Mesendoderm (in vitro differentiated cells): ENCODE measurements around the gene ABLIM3.
"Not testable (repeated sequence)": the region's sequence is repeated elsewhere in the genome, so short reads cannot be mapped to it uniquely, and the experiment has no call there.

Experiments
- DNase-seq: peaks from one replicate; pipeline ENCODE4 v3.0.0; 2013
- H2AK5ac ChIP-seq: 2 replicates; pipeline ENCODE4 v1.6.1; 2013; ENCODE audit warnings: low read length, inconsistent platforms
- H2BK120ac ChIP-seq: 2 replicates; pipeline ENCODE4 v1.6.1; 2013; ENCODE audit warnings: low read depth, mild to moderate bottlenecking, low read length, moderate library complexity, mixed read lengths
- H2BK15ac ChIP-seq: replicated peaks from 2 replicates; pipeline ENCODE4 v1.6.1; 2013; ENCODE audit warnings: low read depth, mild to moderate bottlenecking, moderate library complexity
- H2BK5ac ChIP-seq: 2 replicates; pipeline ENCODE4 v1.6.1; 2013; ENCODE audit warnings: low read length, inconsistent platforms
- H3K18ac ChIP-seq: 2 replicates; pipeline ENCODE4 v1.6.1; 2013; ENCODE audit warnings: mild to moderate bottlenecking, low read length, mixed read lengths
- H3K23ac ChIP-seq: one replicate; pipeline ENCODE4 v1.6.1; 2013; ENCODE audit warnings: low read length
- H3K27ac ChIP-seq: 2 replicates; pipeline ENCODE4 v1.5.1; 2013; ENCODE audit warnings: low read depth, mild to moderate bottlenecking, inconsistent platforms, low read length, moderate library complexity
- H3K27me3 ChIP-seq: 2 replicates; pipeline ENCODE4 v1.6.1; 2013; ENCODE audit warnings: low read length, control low read depth, mild to moderate bottlenecking, inconsistent platforms; ENCODE audit not compliant: insufficient read depth, poor library complexity
- H3K36me3 ChIP-seq: 2 replicates; pipeline ENCODE4 v1.6.1; 2013; ENCODE audit warnings: low read length, inconsistent platforms; ENCODE audit not compliant: control insufficient read depth, insufficient read depth
- H3K4ac ChIP-seq: one replicate; pipeline ENCODE4 v1.6.1; 2013; ENCODE audit warnings: low read depth, mild to moderate bottlenecking, low read length, moderate library complexity
- H3K4me1 ChIP-seq: 2 replicates; pipeline ENCODE4 v1.6.1; 2013; ENCODE audit warnings: low read depth, low read length, inconsistent platforms; ENCODE audit not compliant: control insufficient read depth
- H3K4me2 ChIP-seq: 2 replicates; pipeline ENCODE4 v1.6.1; 2013; ENCODE audit warnings: low read length
- H3K4me3 ChIP-seq: 2 replicates; pipeline ENCODE4 v1.5.1; 2013; ENCODE audit warnings: mild to moderate bottlenecking, low read length
- H3K56ac ChIP-seq: one replicate; pipeline ENCODE4 v1.6.1; 2013; ENCODE audit warnings: low read length
- H3K79me1 ChIP-seq: 2 replicates; pipeline ENCODE4 v1.6.1; 2013; ENCODE audit warnings: low read length, inconsistent platforms
- H3K79me2 ChIP-seq: 2 replicates; pipeline ENCODE4 v1.6.1; 2013; ENCODE audit warnings: mild to moderate bottlenecking, low read length; ENCODE audit not compliant: control insufficient read depth, insufficient read depth
- H3K9ac ChIP-seq: 2 replicates; pipeline ENCODE4 v1.6.1; 2013; ENCODE audit warnings: low read length, inconsistent platforms
- H4K5ac ChIP-seq: one replicate; pipeline ENCODE4 v1.6.1; 2013; ENCODE audit warnings: low read length
- H4K8ac ChIP-seq: one replicate; pipeline ENCODE4 v1.6.1; 2013; ENCODE audit warnings: low read depth, mild to moderate bottlenecking, control low read depth, low read length, moderate library complexity
- WGBS: extraction: QIAGEN DNeasy Blood & Tissue Kit; methylation state at CpG from one replicate; pipeline ENCODE4 v1.1.7; 2013; ENCODE audit warnings: low lambda C conversion rate, missing lambda C conversion rate; ENCODE audit not compliant: insufficient coverage; ENCODE audit errors: extremely low coverage; 5-methylcytosine and 5-hydroxymethylcytosine counted together

ABLIM3 gene

DNA sequence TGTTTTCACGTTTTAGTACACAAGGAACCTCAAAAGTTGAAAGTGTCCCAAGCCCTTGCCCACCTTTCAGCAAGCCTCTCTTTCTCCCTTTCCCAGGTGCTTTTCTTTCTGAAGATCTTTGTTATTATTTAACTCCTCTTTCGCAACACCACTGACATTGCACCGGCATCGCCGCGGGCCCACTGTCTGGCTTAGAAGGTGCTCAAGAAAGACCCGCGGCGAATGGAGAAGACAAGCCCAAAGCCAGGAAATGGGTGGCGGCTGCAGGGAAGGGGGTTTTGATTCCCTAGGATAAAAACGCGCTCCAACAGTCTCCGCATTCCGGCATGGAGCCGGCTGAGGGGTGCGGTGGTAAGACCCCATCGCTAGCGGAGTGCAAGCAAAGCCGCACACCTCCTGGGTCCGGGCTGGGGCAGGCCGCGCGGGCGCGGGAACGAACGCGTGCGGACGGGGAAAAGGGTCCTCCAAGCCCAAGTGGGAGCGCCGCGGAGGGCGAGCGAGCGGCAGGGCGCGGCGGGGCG lies 130.0 kb downstream of the ABLIM3 start:
- no peaks in the 10 kb centered on the region for H3K79me2 ChIP-seq
- H3K4me3 ChIP-seq, result peak overlapping the region; percentile 47
- no peak overlapping the region for H3K18ac ChIP-seq
- H4K5ac ChIP-seq, result no peak overlapping the region
- peaks cover 5% of the 10 kb centered on the region for H3K4me1 ChIP-seq
- H2BK120ac ChIP-seq, result no peak overlapping the region
- H3K36me3 ChIP-seq, result no peaks in the 10 kb centered on the region
- H3K23ac ChIP-seq, result peak overlapping the region; percentile 45
- H3K56ac ChIP-seq, result peak overlapping the region; percentile 85
- no CpG with 5 or more reads among the region's 40 CpGs for WGBS
- peaks cover 7% of the 10 kb centered on the region for H3K27me3 ChIP-seq
- no peaks in the 10 kb centered on the region for H3K79me1 ChIP-seq
- H3K4me2 ChIP-seq, result peak overlapping the region; percentile 92
- H3K4ac ChIP-seq, result no peak overlapping the region
- no peak overlapping the region for H2BK5ac ChIP-seq
- H3K27ac ChIP-seq, result no peak overlapping the region
- no peak overlapping the region for H4K8ac ChIP-seq
- peak; percentile 48 for DNase-seq
- no peak overlapping the region for H2AK5ac ChIP-seq
- H2BK15ac ChIP-seq, result no peak overlapping the region
- peak overlapping the region; percentile 62 for H3K9ac ChIP-seq

DNA sequence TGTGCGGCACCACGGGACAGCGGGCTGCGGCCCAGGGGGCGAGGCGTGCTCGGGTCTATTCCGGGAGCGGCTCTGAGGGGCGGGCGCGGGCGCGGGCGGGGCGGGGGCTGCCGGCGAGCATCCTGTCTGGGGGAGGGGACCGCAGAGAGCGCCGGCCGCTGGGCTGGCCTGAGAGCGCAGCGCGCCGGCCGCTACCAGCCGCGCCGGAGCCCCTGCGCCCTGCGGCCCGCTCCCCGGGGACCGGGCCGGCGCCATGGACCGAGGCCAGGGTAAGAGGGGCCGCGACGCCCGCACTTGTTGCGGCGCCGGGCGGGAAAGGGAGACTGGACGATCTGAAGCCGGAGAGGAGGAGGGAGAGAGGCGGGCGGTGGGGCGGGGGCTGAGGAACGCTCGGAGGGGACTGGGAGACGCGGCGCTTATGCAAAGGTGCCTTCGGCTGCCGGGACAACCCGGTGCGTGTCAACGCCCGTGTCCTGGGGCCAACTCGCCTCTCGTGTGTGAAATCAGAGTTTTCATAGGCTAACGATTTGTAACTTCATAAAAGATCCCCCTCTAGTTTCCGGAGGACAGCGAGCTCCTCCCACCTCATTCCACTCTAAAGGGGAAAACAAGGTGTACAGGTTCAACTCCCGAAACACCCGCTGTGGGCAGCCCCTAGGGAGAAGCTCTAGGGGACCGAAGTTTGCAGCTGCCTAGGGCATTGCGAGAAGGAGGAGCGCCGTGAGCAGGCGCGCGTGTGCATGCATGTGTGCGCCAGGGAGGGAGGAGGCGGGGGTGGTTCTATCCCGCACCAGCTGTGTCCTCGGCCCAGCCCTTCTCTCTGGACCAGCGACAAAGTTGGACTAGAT lies 130.6 kb downstream of the ABLIM3 start, which contains the start of gene AFAP1L1:
Gene AFAP1L1, plus strand, starts transcription at position 144 of the 848 bp plus-strand sequence. Its CDS starts 110 bp downstream, at position 254.
- no peak within 1 kb of the TSS for H4K8ac ChIP-seq
- WGBS, result no CpG with 5 or more reads among the region's 81 CpGs
- no peak within 1 kb of the TSS for H2BK120ac ChIP-seq
- no peak within 1 kb of the TSS for H4K5ac ChIP-seq
- H2BK15ac ChIP-seq, result no peak within 1 kb of the TSS
- H3K4me3 ChIP-seq, result peak within 1 kb of the TSS; percentile 64
- H3K56ac ChIP-seq, result peak within 1 kb of the TSS; percentile 85
- peaks cover 7% of the 10 kb centered on the region for H3K27me3 ChIP-seq
- no peak within 1 kb of the TSS for H3K4ac ChIP-seq
- H3K4me2 ChIP-seq, result peak within 1 kb of the TSS; percentile 94
- peak within 1 kb of the TSS; percentile 39 for H3K18ac ChIP-seq
- H3K4me1 ChIP-seq, result peaks cover 5% of the 10 kb centered on the region
- no peaks in the 10 kb centered on the region for H3K36me3 ChIP-seq
- H3K9ac ChIP-seq, result peak within 1 kb of the TSS; percentile 66
- peak; percentile 38 for DNase-seq
- no peaks in the 10 kb centered on the region for H3K79me1 ChIP-seq
- H3K23ac ChIP-seq, result peak within 1 kb of the TSS; percentile 45
- no peaks in the 10 kb centered on the region for H3K79me2 ChIP-seq
- no peak within 1 kb of the TSS for H2BK5ac ChIP-seq
- no peak within 1 kb of the TSS for H2AK5ac ChIP-seq
- no peak within 1 kb of the TSS for H3K27ac ChIP-seq

DNA sequence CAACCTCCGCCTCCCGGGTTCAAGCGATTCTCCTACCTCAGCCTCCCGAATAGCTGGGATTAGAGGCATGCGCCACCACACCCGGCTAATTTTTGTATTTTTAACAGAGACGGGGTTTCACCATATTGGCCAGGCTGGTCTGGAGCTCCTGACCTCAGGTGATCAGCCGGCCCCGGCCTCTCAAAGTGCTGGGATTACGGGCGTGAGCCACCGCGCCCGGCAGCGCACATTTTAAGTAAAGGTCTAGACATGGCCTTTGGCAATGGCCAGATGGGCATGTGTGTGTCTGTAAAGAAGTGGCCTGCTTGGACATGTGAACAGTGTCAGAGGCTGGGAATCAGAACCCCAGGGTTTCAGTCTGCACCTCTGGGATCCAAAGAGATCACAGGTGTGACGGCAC lies 131.5 kb downstream of the ABLIM3 start:
- H3K36me3 ChIP-seq, H3K4ac ChIP-seq, H3K4me2 ChIP-seq, H2BK120ac ChIP-seq, H2BK15ac ChIP-seq, H3K79me2 ChIP-seq, H3K18ac ChIP-seq, H3K4me3 ChIP-seq, H2BK5ac ChIP-seq, H3K27me3 ChIP-seq, H3K9ac ChIP-seq, H3K56ac ChIP-seq, H3K27ac ChIP-seq, H4K8ac ChIP-seq, H3K79me1 ChIP-seq, H3K4me1 ChIP-seq, H4K5ac ChIP-seq, DNase-seq, H2AK5ac ChIP-seq: not testable (repeated sequence)
- H3K23ac ChIP-seq, result peak overlapping the region; percentile 45
- WGBS, result no CpG with 5 or more reads among the region's 16 CpGs

DNA sequence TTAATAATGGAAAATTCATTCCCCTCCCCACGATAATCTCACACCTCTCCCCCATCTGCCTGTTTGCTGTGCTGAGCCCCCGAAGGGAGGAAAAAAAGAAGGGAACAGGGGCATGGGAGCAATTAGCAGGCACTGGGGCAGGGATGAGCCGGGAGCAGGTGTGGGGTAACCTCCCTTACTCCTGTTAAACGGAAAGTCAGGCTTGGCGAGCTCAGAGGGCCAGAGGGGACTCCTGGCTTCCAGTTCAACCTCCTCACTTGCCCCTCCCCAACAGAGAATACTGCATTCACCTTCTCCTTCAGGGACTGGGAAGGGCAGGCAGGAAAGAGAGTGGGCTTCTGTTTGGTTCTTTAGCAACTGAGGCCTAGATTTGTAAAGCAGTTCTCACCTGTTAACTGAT lies 131.9 kb downstream of the ABLIM3 start:
- Histone ChIP-seq H3K27ac (no peak overlapping the region), H3K79me1 (no peaks in the 10 kb centered on the region), H2BK15ac (no peak overlapping the region), H3K18ac (no peak overlapping the region), H3K4me3 (no peak overlapping the region), H3K36me3 (no peaks in the 10 kb centered on the region), H2AK5ac (no peak overlapping the region), H2BK5ac (no peak overlapping the region), H3K56ac (peak overlapping the region; percentile 54), H3K27me3 (peaks cover 7% of the 10 kb centered on the region), H3K4me2 (no peak overlapping the region), H4K5ac (no peak overlapping the region), H3K9ac (no peak overlapping the region), H2BK120ac (no peak overlapping the region), H4K8ac (no peak overlapping the region), H3K4ac (no peak overlapping the region), H3K4me1 (peaks cover 5% of the 10 kb centered on the region), H3K79me2 (no peaks in the 10 kb centered on the region), H3K23ac (no peak overlapping the region)
- no CpG with 5 or more reads among the region's 5 CpGs for WGBS
- no peak for DNase-seq

DNA sequence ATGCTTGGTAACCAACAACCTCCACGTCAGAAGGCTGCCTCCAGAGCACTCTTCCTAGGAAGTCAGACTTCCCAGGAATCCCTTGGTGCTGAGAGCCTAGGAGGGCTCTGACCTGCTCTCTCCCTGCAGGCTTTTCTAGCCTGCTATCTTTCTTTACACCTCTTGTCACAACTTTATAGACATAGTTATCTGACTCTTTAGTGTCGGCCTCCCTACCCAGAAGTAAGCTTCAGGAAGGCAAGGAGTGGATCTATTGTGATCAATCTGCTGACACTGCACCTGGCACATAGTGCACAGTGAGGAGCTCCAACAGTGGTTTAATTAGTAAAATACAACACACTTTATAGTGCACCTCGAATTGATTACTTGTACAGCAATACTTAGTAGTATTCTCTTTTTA lies 132.7 kb downstream of the ABLIM3 start:
- no peaks in the 10 kb centered on the region for H3K36me3 ChIP-seq
- peak; percentile 76 for DNase-seq
- H3K27me3 ChIP-seq, result peaks cover 7% of the 10 kb centered on the region
- H3K4me3 ChIP-seq, result no peak overlapping the region
- no peaks in the 10 kb centered on the region for H3K79me2 ChIP-seq
- no peak overlapping the region for H4K8ac ChIP-seq
- peaks cover 5% of the 10 kb centered on the region for H3K4me1 ChIP-seq
- H2BK120ac ChIP-seq, result no peak overlapping the region
- H3K4ac ChIP-seq, result no peak overlapping the region
- no peak overlapping the region for H3K56ac ChIP-seq
- H2BK5ac ChIP-seq, result no peak overlapping the region
- no peak overlapping the region for H3K27ac ChIP-seq
- no peak overlapping the region for H2AK5ac ChIP-seq
- H3K9ac ChIP-seq, result no peak overlapping the region
- H3K4me2 ChIP-seq, result no peak overlapping the region
- H3K23ac ChIP-seq, result no peak overlapping the region
- H3K79me1 ChIP-seq, result no peaks in the 10 kb centered on the region
- no peak overlapping the region for H4K5ac ChIP-seq
- no peak overlapping the region for H3K18ac ChIP-seq
- H2BK15ac ChIP-seq, result no peak overlapping the region
- WGBS, result no CpG with 5 or more reads among the region's 3 CpGs
